Activated CD4-positive, alpha-beta T cell treated with anti-CD3 and anti-CD28 coated beads for 4 hours (primary cell): ENCODE measurements around the gene TBC1D22A.
"Not testable (repeated sequence)": the region's sequence is repeated elsewhere in the genome, so short reads cannot be mapped to it uniquely, and the experiment has no call there.

ENCODE experiments used
- DNase-seq, 2 donors: peaks; one replicate each; pipeline ENCODE4 v3.0.0-alpha.2; 2020

The TBC1D22A gene

DNA sequence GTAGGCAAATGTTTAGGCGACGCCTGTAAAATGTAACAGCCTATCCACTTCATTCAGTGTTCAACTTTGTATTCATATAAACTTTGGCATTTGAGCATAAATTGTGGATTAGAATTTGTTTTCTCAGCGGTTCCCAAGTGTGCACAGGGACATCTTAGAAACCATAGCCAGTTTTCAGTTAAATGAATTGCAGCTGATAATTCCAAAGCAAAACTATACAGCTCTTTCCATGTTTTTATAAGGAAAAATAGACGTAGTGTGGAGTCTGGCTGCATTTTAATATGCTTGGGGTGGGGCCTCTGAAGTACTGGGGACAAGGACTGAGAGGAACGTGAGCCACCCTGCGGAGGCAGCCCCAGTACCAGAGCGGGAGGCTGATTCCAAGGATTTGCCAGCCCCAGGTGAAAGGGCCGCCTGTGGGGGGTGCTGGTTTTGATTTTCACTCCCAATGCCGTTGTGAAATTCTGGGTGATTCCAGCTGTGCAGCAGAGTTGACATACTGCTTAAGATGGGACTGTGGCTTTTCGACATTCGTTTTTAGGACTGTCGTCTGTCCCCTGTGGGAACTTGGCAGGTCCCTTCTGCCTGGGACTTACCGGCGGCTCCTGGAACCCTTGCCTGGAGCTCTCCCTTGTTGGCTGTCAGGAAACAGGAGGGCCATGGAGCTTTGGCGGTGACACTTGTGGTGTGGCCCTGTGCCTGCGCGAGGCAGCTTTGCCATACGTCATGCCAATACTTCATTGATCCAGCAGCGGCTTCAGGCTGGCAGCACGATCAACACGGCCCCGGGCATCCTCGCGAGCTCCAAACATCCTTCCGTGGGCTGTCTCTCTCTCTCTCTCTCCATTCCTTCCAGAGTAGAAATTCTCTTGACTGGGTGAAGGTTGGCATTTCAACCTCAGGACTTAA lies 370.9 kb downstream of the TBC1D22A start:
- DNase-seq, result no peak

DNA sequence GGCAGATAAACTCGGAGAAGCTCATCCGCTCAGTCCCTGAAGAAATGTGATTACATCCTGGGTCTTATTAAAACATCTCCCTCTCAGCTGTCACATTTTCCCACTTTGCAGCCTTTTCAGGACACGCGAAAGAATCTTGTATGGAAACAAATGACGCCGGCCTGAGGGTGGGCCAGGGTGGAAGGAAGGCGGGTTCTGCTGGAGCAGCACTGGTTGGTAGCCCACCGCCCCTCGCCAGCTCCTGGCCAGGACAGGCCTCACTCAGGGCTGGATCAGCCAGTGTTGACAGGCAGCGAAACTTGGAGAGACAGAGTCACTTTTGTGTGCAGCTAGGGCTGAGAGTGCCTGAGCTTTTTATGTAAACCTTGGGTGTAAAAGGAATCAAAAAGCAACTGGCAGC lies 371.8 kb downstream of the TBC1D22A start:
- no peak for DNase-seq

DNA sequence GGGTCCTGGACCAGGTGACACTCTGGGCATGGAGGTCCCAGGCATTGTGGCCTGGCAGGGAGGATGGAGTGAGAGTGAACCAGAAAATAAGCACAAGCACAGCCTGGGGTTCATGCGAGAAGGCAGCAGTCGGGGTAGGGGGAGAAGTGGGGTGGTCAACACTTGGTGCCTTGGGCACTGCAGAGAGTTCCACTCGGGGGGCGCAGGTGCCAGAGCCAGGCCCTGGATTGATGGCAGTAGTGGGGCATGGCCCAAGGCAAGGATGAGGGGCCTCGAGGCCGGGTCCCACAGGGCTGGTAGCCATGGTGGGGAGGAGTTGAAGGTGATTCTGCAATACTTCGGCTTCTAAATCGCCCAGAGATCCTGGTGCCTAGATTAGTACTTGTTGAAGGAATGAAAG lies 372.9 kb downstream of the TBC1D22A start:
- DNase-seq, result no peak

DNA sequence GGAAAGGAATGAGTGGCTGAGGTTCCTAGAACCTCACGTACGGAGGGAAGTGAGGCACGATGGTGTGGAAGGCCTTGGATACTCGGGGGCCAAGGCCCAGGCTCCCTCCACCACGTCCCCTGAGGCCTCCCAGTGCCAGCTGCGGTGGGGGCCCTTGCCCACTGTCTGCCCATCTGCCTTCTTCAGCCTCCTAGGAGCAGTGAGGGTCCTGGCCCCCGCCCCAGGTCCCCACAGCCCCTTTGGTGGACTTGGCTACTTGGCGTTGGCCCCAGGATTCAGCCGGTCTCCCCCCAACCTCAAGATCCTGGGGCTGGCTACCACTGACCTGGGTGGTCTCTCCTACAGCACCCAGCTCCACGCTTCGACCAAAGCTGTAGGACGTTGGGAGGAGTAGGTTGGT lies 373.6 kb downstream of the TBC1D22A start:
- DNase-seq, result no peak

DNA sequence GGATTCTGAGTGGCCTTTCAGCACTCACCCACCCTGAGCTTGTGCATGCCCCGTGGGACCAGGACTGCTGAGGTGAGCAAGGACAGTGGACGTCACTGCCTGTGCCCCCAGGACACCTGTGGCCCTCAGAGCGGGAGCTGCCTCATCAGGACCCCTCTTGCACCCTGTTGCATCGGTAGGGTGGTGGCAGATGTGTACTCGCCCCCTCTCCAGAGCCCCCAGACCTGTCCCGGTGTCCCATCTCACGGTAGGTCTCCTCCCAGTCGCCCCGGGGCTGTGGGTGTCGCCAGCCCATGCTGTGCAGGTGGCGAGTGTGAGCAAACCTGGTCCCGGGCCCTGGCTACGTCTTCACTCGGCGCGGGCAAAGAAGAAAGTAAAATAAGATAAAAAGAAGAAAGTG lies 374.2 kb downstream of the TBC1D22A start:
- no peak for DNase-seq

DNA sequence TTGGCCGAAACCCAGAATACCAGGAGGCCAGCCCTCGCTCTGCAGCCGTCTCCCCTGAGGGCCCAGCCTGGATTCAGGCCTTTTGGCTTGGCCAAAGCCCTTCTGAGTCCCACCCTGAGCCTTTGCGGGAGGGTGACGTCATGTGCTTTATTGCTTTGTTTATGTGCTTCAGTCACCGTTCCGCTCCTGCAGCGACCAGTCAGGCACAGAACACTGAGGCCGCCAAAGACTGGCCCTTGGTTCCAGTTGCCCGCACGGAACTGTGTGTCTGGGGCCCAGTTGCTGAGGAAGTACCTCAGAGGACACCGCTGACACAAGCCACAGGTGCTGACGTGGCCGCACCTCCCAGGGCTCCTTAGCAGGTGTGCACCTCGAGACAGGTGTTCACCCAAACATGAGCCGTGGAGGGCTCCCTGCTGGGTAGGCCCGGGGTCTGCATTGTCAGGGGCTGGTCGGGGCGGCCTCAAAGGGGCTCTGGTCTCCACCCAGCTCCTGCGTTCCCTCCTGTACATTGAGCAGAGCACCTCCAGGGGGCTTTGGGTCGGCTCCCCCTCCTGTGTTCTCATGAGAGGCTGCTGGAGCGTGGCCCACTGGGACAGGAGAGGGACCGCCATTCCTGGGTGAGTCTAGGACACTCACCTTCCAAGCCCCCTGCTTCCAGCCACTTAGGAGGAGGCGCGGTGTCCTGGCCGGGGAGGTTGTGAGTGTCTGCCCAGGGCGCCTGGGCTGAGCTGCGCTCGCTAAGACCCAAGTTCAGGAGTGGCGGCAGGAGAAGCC lies 376.8 kb downstream of the TBC1D22A start:
- no peak for DNase-seq

DNA sequence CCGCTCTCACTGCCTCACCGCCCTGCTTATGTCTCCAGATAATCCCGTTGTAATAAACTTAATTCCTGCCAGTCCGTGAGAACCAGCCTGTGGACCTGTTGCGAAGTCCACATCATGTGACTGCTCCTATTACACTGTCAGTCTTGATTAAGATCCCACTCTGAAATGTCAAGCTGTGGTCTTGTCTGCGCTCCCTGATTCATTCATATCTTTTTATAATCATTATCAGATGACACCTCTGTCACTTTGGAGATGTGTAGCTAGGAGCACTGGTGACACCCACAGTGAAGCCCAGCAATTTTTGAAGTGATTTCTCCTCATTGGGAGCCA lies 377.3 kb downstream of the TBC1D22A start:
- no peak for DNase-seq

DNA sequence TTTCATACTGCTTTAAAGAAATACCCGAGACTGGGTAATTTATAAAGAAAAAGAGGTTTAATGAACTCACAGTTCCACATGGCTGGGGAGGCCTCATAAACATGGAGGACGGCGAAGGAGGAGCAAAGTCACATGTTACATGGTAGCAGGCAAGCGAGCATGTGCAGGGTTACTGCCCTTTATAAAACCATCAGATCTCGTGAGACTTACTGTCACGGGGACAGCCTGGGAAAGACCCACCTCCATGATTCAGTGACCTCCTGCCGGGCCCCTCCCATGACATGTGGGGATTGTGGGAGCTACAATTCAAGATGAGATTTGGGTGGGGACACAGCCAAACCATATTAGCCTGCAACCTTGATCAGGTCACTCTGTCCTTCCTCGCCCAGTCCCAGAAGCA lies 378.5 kb downstream of the TBC1D22A start:
- DNase-seq, result not testable (repeated sequence)

DNA sequence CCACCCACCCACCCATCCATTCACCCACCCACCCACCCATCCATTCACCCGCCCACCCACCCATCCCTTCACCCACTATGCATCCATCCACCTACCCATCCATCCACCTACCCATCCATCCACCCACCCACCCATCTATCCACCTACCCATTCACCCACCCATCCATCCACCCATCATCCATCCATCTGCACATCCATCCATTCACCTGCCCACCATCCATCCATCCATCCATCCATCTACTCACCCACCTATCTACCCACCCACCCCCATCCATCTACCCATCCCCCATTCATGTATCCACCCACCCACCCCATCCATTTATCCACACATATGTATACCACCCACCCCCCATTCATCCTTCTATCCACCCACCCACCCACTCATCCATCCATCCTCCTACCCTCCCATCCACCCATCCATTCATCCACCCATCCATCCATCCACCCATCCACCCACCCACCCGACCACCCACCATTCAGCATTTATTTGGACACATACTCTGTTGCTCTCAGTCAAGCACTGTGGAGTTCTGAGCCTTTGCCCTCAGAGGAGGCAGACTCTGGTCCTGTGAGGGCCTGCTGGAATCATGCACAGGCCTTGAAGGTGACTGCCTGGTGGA lies 380.1 kb downstream of the TBC1D22A start:
- DNase-seq, result no peak

DNA sequence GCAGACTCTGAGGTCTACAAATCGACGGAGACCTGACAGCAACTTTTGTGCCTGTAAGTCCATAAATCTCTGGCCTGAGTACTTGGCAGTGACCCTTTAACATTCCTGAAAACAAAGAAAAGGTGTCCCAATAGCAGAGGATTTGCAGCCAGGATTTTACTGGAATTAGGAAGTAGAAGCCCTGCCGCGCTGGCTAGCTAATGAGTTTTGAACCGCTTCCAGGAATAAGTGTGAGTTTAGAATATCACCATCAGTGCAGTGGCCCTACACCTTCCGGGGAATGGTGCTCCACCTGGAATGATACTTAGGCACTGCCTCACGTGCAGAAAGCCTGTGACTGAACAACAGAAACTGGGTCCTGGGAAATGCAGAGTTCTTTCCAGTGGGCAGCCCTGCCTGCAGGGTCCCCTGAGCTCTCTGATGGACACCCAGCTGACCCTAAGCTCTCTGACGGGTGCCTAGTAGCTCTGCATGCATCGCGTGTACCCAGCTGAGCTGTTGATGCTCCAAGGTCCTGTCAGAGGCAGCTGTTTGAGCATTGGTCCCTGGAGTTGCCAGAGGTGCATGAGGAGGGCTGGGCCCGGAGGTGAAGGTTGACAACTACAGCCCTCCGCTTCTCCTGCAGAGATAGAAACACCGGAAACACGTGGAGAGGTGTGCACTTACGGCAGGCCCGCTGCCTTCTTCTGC lies 380.9 kb downstream of the TBC1D22A start:
- DNase-seq, result no peak

DNA sequence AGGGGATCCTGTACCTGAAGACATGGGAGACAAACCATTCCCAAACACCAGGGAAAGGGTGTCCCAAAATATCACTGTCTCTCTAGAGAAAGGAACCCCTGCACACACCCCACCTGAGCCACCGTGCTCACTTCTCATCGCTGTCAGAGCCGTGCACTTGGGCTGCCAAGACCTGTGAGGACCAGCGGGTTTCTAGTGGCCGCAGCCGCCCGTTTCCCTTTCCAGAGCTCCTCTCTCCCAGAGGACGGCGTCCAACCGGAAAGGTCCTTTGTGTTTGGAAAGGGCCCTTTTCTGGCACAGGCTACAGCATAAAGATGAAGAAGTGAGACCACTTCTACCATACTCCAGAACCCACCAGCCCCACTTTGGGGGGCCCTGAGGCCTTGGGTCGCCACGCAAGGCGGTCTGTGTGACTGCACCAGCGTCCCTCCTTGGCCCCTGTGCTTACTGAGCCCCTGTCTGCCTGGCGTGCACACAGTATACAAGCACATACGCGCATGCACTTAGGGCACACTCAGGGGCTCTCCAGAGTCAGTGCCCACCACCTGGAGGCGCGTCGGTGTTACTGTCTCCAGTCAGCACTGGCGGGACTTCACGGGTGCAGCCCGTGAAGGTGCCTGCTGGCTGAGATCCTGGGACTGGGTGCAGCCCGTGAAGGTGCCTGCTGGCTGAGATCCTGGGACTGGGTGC lies 381.8 kb downstream of the TBC1D22A start:
- no peak for DNase-seq

DNA sequence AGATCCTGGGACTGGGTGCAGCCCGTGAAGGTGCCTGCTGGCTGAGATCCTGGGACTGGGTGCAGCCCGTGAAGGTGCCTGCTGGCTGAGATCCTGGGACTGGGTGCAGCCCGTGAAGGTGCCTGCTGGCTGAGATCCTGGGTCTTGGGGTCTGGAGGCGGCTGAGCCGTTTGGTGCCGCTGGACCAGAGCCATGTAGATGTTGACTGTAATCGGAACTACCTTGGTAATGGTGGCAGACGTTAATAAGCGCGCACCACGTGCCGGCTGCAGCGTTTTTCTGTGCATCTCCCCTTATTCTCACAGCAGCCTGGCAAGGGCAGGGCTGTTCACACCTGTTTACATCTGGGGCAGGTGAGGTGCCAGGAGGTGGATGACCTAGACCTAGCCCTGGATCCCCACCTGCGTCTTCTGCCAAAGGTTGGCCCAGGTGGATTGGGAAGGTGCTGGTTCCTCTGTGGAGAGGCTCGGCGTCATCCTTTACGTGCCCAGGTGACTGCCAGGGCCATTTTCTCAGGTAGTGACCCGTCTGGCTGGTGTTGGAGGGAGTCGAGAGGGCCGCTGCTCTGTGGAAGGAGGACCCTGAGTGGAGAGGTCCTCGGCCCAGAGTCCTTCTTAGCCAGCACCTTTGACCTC lies 382.5 kb downstream of the TBC1D22A start:
- DNase-seq, result no peak

DNA sequence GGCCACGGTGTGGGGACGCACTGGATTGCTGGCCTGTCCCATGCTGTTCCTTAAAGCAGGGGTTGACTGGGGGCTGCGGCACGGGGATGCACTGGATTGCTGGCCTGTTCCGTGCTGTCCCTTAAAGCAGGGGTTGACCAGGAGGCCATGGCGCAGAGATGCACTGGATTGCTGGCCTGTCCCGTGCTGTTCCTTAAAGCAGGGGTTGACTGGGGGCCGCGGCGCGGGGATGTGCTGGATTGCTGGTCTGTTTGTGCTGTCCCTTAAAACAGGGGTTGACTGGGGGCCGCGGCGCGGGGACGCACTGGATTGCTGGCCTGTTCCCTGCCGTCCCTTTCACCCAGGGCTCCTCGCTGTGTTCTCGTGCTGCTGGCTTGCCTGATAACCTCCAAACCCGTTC lies 383.4 kb downstream of the TBC1D22A start:
- DNase-seq, result no peak

DNA sequence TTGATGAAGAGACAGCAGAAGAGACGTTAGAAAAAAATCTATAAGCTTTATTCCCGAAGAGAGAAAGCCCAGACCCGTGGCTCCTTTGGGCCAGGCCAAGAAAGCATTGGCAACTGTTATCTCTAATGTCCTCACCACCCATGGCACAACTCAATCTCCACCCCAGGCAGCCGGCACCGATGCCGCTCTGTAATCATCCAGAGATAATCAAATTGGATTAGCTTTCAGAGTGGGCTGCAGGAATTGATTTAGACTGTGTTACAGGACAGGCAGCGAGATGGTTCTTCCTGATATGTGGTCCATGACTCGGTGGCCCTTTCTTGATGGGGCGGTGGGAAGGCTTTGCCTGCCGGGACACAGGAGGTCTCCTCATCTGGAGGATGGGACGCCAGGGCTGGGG lies 383.9 kb downstream of the TBC1D22A start:
- DNase-seq, result no peak

DNA sequence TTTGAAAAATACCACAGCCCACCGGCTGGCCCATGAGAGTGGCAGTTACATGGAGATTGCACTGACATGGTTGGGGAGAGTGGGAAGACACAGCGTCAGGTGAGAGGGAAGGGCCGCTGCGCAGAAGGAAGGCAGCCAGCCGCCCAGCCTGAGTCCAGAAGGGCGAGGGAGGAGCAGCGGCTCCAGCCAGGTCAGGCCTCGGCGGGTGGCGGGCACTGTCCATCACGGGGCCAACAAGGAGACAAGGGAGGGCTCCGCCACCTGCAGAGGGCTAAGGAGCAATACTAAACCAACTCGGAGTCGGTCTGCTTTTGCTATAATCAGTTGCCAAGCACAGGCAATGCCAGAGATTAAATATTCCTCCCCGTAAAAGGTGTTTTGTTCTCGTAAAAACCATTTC lies 384.5 kb downstream of the TBC1D22A start:
- no peak for DNase-seq

DNA sequence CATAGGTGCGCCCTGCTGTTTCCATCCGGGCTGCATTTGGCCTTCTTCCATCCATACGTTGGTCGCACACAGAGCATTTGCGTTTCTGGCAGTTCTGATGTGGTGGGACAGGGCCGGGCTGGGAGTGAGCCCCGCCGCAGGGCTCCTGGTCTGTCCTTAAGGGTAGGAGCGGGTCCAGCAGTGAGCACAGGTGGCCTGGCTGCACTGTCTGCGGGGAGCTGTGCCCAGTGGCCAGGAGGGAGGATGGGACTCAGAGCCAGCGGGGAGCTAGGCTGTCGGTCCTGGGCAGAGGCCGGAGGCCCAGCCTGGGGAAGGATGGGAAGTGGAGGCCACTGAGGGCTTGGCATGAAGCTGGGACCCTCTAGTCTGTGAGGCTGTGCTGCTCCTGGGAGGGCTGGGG lies 385.1 kb downstream of the TBC1D22A start:
- DNase-seq, result no peak

DNA sequence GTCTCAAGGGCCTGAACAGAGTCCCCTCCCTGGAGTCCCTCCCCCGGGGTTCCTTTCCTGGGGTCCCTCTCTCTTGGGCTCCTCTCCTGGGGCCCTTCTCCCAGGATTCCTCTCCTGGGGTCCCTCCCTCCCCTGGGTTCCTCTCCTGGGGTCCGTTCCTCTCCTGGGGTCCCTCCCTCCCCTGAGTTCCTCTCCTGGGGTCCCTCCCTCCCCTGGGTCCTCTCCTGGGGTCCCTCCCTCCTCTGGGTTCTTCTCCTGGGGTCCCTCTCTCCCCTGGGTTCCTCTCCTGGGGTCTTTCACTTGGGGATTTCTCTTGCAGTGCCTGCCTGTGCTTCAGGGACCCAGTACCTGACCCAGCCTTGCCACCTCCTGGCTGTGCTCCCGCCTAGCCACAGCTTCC lies 386.1 kb downstream of the TBC1D22A start:
- DNase-seq, result no peak

DNA sequence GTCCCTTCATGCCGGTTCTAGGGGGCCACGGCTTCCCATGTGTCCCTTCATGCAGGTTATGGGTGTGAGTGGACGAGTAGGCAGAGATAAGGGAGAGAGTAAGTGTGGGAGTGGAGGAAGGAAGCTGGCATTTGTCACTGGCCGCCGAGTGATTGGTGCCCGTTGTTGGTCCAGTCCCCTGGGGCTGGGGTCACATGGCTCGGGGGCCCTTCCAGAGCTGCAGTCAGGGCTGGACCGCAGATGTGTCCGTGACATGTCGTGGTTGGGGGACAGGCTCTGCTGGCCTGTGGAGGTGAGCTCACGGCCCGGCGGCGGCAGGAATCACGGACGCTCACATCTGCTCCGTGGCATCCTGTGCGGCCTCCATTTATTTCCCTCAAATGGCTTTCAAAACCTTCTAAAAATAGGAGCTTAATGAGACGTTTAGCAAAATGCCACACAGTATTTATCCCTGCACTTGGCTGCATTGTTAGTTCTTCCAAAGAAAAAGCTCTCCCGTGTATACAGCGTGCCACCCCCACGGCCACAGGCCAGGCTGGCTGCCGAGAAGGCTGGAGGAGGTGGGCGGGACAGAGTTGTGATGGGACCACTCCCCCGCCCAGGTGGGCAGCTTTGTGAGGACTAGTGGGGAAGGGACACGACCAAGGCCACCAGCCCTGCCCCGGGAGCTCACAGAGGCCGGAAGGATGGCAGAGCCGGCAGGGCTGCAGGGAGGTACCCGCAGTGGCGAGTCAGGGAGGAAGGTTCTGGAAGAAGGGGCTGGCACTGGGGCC lies 386.7 kb downstream of the TBC1D22A start:
- DNase-seq, result no peak

DNA sequence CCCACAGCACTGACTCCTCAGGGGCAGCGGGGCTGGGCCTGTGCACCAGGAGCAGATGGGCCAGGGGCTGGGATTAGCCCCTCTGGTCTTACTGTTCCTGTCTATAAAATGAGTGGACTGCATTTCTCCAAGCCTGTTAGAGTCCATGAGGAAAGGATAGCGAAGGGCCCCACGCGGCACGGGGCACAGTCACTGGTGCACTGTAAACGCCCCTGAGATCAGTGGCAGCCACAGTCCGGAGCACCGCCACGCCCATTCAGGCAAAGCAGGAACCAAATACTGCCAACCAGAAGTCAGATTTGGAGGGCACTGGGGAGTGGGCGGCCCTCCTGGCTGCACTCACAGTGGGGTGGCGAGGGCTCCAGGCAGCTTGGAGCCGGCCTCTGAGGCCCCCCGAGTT lies 387.5 kb downstream of the TBC1D22A start:
- DNase-seq, result no peak

DNA sequence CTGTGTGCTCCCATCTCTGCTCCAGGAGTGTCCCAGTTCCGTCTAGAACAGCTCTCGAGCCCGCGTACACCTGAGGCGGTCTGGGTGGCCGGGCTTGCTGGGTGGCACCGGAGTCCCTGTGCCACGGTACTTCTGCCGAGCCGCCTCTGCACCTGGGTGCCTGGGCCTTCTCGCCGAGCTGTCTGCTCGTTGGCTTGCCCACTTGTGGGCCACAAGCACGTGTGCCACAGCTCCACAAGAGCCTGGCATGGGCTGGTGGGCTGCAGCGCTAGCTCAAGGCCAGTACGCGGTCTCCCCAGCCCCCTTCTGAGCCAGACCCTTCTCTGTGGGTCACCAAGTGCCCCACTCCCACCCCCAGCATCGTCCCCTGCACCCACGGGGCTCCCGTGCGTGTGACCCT lies 388.0 kb downstream of the TBC1D22A start:
- no peak for DNase-seq

DNA sequence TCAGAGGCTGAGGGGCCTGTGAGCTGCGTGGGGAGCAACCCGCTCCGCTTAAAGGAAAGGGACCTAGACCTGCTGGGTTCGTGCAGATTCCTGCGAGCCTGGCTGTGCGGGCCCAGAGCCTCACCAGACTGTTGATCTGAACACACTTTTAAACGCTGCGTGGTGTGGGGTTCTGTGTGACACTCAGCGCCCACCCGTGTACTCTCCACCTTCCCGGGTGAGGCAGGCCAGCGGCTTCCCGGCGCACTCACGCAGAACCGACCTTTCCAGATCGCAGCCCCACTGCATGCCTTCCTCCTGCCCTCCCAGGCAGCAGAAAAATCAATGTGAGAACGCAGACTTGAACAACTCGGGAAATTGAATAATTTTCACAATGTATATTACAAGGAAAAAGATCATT lies 388.6 kb downstream of the TBC1D22A start:
- no peak for DNase-seq
